ENCODE results near the gene NPHP4. TPM values are rescaled to one million over a fixed set of nuclear protein-coding genes. Genes with fewer than 3 reads are reported as not detected.

The NPHP4 gene
- total RNA-seq, 1 experiment from 2014 or later: 16.8 TPM

DNA sequence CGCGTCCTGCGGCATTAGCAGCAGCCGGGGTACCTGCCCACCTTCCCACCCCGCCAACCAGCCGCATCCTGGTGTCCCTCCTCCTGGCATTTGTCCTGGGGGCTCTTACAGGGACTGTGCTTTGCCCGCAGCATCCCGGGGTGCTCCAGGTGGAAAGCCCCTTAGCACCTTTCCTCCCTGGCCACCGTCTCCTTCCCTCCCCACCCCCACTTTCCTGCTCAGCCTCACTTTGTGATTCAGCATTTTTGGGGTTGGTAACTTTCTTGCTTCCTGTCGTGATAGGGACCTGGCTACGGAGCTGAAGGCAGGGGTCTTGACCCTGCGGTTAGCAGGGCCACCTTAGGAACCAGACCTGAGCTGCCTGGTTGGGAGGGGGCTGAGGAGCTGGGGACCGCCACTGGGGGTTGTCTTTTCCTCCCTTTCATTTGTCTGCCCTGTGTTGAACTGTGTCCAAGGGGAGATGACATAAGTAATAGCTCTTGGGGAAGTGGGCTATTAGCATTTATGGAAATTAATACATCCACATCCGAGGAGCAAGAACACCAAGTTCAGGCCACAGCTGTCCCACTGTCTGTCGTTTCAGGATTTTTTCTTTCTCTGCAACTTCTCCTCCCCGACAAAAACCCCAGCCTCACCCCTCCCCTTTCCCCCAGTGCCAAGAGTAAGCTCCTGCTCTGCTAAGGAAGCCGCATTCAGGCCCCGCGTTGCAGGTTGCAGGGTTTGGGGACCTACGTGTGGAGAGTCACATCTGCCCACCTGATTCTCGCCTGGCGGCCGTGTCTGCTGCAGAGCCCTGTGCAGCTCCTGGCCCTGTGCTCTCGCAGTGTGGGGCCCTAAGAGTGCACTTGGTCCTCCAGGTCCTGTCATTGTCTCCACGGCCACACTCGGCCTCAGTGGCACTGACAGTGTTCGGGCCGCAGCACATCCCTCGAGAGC lies 1.6 kb upstream of the NPHP4 start:
- CTCF ChIA-PET: interaction anchor here (0.6 to 5.0 kb wide), 13 partner anchors 9 to 444 kb away, joined by 3 to 41 read pairs (median 5); partner anchors contain the start of gene RNF207
- H3K4me1 Mint-ChIP-seq: peaks cover 22% of the 10 kb centered on the region
- H3K4me3 Mint-ChIP-seq: peak overlapping the region; percentile 90
- POLR2A ChIA-PET: interaction anchor here (0.6 kb wide), 1 partner anchor 753 kb away, joined by 4 read pairs; no protein-coding TSS in a partner anchor
- no peak for ATAC-seq
- DNase-seq (ENCODE audit: low spot score): no peak
- H3K36me3 Mint-ChIP-seq: no peaks in the 10 kb centered on the region
- TF ChIP-seq ZNF263 (CRISPR knock-in tag; IDR thresholded peaks at IDR 0.05; ENCODE audit: low read depth) (0 out of 2 replicates have a peak, but pooled peaks have one; percentile 21), NFE2L1 (CRISPR knock-in tag; IDR thresholded peaks at IDR 0.05) (peak; percentile 89), MXD4 (CRISPR knock-in tag; IDR thresholded peaks at IDR 0.05; ENCODE audit: borderline replicate concordance) (no peak)
- TF ChIP-seq, protein P1, sequence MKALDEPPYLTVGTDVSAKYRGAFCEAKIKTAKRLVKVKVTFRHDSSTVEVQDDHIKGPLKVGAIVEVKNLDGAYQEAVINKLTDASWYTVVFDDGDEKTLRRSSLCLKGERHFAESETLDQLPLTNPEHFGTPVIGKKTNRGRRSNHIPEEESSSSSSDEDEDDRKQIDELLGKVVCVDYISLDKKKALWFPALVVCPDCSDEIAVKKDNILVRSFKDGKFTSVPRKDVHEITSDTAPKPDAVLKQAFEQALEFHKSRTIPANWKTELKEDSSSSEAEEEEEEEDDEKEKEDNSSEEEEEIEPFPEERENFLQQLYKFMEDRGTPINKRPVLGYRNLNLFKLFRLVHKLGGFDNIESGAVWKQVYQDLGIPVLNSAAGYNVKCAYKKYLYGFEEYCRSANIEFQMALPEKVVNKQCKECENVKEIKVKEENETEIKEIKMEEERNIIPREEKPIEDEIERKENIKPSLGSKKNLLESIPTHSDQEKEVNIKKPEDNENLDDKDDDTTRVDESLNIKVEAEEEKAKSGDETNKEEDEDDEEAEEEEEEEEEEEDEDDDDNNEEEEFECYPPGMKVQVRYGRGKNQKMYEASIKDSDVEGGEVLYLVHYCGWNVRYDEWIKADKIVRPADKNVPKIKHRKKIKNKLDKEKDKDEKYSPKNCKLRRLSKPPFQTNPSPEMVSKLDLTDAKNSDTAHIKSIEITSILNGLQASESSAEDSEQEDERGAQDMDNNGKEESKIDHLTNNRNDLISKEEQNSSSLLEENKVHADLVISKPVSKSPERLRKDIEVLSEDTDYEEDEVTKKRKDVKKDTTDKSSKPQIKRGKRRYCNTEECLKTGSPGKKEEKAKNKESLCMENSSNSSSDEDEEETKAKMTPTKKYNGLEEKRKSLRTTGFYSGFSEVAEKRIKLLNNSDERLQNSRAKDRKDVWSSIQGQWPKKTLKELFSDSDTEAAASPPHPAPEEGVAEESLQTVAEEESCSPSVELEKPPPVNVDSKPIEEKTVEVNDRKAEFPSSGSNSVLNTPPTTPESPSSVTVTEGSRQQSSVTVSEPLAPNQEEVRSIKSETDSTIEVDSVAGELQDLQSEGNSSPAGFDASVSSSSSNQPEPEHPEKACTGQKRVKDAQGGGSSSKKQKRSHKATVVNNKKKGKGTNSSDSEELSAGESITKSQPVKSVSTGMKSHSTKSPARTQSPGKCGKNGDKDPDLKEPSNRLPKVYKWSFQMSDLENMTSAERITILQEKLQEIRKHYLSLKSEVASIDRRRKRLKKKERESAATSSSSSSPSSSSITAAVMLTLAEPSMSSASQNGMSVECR (CRISPR knock-in tag; IDR thresholded peaks at IDR 0.05; ENCODE audit: borderline replicate concordance): no peak
- no peaks in the 10 kb centered on the region for H3K9me3 Mint-ChIP-seq
- H3K27me3 Mint-ChIP-seq (ENCODE audit: low read depth): peaks cover 35% of the 10 kb centered on the region
- H3K27ac Mint-ChIP-seq: no peak overlapping the region; the same call in 1 of the 2 replicates

DNA sequence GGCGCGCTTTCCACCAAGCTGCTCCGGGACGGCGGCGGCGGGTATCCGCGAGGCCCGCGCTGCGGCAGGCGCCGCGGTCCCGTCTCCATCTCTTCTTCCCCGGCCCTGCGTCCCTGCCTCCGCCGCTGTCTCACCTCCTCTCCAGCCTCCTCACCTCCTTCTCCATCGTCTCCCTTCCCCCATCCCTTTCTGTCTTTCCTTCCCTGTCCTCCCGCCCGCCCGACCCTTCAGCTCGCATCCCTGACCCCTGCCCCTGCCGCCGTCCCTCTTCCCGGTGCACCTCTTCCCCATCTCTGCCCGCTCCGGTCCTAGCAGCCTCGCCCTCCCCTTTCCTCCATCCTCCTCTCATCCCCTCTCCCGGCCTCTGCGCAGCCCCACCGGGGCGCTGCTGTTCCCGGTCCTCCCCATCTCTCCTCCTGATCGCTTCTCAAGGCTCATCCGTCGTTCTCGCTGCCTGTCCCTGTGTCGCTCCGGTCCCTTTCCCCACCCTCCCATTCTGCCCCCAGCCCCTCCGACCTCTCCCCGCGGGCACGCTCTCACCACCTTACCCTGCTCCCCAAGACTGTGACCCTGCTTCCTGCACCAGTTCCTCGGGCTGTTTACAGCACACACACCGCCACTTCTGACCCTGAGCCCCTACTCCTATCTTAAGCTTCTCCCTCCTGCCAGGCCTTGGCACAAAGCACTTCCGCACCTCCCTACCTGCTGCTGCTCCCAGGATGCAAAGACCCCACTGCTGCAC lies 760 bp upstream of the NPHP4 start:
- ChIA-PET POLR2A (interaction anchor here (1.0 kb wide), 1 partner anchor 12 kb away, joined by 9 read pairs; no protein-coding TSS in a partner anchor), CTCF (interaction anchor here (0.6 to 5.0 kb wide), 14 partner anchors 10 to 247 kb away, joined by 3 to 41 read pairs (median 5); partner anchors contain the start of gene RNF207)
- Mint-ChIP-seq H3K27me3 (ENCODE audit: low read depth) (peaks cover 35% of the 10 kb centered on the region), H3K36me3 (no peaks in the 10 kb centered on the region), H3K9me3 (no peaks in the 10 kb centered on the region), H3K4me1 (peaks cover 22% of the 10 kb centered on the region), H3K27ac (no peak overlapping the region; the same call in 1 of the 2 replicates), H3K4me3 (peak overlapping the region; percentile 90)
- DNase-seq (ENCODE audit: low spot score): no peak
- peak; percentile 4 for ATAC-seq
- TF ChIP-seq, protein P2, sequence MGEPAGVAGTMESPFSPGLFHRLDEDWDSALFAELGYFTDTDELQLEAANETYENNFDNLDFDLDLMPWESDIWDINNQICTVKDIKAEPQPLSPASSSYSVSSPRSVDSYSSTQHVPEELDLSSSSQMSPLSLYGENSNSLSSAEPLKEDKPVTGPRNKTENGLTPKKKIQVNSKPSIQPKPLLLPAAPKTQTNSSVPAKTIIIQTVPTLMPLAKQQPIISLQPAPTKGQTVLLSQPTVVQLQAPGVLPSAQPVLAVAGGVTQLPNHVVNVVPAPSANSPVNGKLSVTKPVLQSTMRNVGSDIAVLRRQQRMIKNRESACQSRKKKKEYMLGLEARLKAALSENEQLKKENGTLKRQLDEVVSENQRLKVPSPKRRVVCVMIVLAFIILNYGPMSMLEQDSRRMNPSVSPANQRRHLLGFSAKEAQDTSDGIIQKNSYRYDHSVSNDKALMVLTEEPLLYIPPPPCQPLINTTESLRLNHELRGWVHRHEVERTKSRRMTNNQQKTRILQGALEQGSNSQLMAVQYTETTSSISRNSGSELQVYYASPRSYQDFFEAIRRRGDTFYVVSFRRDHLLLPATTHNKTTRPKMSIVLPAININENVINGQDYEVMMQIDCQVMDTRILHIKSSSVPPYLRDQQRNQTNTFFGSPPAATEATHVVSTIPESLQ (CRISPR knock-in tag; IDR thresholded peaks at IDR 0.05): no peak
- TF ChIP-seq SMAD3 (CRISPR knock-in tag; IDR thresholded peaks at IDR 0.05; ENCODE audit: borderline replicate concordance) (no peak), TP53 (CRISPR knock-in tag; IDR thresholded peaks at IDR 0.05) (no peak), NR2C2 (CRISPR knock-in tag; IDR thresholded peaks at IDR 0.05) (no peak), ZBTB21 (CRISPR knock-in tag; IDR thresholded peaks at IDR 0.05; ENCODE audit: borderline replicate concordance) (no peak), ZNF263 (CRISPR knock-in tag; IDR thresholded peaks at IDR 0.05; ENCODE audit: low read depth) (peak; percentile 21; the same call in 1 of the 2 replicates), ZNF671 (CRISPR knock-in tag; IDR thresholded peaks at IDR 0.05) (no peak), ZNF396 (CRISPR knock-in tag; IDR thresholded peaks at IDR 0.05; ENCODE audit: borderline replicate concordance) (no peak)
- TF ChIP-seq, protein P3, sequence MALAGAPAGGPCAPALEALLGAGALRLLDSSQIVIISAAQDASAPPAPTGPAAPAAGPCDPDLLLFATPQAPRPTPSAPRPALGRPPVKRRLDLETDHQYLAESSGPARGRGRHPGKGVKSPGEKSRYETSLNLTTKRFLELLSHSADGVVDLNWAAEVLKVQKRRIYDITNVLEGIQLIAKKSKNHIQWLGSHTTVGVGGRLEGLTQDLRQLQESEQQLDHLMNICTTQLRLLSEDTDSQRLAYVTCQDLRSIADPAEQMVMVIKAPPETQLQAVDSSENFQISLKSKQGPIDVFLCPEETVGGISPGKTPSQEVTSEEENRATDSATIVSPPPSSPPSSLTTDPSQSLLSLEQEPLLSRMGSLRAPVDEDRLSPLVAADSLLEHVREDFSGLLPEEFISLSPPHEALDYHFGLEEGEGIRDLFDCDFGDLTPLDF (CRISPR knock-in tag; IDR thresholded peaks at IDR 0.05): no peak
- TF ChIP-seq, protein P4, sequence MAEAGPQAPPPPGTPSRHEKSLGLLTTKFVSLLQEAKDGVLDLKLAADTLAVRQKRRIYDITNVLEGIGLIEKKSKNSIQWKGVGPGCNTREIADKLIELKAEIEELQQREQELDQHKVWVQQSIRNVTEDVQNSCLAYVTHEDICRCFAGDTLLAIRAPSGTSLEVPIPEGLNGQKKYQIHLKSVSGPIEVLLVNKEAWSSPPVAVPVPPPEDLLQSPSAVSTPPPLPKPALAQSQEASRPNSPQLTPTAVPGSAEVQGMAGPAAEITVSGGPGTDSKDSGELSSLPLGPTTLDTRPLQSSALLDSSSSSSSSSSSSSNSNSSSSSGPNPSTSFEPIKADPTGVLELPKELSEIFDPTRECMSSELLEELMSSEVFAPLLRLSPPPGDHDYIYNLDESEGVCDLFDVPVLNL (CRISPR knock-in tag; IDR thresholded peaks at IDR 0.05; ENCODE audit: borderline replicate concordance, low read depth): no peak
- TF ChIP-seq, protein P5, sequence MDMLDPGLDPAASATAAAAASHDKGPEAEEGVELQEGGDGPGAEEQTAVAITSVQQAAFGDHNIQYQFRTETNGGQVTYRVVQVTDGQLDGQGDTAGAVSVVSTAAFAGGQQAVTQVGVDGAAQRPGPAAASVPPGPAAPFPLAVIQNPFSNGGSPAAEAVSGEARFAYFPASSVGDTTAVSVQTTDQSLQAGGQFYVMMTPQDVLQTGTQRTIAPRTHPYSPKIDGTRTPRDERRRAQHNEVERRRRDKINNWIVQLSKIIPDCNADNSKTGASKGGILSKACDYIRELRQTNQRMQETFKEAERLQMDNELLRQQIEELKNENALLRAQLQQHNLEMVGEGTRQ (CRISPR knock-in tag; IDR thresholded peaks at IDR 0.05): no peak
- TF ChIP-seq, protein P6, sequence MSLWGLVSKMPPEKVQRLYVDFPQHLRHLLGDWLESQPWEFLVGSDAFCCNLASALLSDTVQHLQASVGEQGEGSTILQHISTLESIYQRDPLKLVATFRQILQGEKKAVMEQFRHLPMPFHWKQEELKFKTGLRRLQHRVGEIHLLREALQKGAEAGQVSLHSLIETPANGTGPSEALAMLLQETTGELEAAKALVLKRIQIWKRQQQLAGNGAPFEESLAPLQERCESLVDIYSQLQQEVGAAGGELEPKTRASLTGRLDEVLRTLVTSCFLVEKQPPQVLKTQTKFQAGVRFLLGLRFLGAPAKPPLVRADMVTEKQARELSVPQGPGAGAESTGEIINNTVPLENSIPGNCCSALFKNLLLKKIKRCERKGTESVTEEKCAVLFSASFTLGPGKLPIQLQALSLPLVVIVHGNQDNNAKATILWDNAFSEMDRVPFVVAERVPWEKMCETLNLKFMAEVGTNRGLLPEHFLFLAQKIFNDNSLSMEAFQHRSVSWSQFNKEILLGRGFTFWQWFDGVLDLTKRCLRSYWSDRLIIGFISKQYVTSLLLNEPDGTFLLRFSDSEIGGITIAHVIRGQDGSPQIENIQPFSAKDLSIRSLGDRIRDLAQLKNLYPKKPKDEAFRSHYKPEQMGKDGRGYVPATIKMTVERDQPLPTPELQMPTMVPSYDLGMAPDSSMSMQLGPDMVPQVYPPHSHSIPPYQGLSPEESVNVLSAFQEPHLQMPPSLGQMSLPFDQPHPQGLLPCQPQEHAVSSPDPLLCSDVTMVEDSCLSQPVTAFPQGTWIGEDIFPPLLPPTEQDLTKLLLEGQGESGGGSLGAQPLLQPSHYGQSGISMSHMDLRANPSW (CRISPR knock-in tag; conservative IDR thresholded peaks at IDR 0.05; ENCODE audit: low read depth): no peak
- TF ChIP-seq, protein P7, sequence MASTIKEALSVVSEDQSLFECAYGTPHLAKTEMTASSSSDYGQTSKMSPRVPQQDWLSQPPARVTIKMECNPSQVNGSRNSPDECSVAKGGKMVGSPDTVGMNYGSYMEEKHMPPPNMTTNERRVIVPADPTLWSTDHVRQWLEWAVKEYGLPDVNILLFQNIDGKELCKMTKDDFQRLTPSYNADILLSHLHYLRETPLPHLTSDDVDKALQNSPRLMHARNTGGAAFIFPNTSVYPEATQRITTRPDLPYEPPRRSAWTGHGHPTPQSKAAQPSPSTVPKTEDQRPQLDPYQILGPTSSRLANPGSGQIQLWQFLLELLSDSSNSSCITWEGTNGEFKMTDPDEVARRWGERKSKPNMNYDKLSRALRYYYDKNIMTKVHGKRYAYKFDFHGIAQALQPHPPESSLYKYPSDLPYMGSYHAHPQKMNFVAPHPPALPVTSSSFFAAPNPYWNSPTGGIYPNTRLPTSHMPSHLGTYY (CRISPR knock-in tag; IDR thresholded peaks at IDR 0.05): no peak
